ENCODE data around the gene PLIN4. TPM values are rescaled to one million over a fixed set of nuclear protein-coding genes. Genes with fewer than 3 reads are reported as not detected.

Gene PLIN4
- total RNA-seq, 2 experiments from 2014 or later = not detected

DNA sequence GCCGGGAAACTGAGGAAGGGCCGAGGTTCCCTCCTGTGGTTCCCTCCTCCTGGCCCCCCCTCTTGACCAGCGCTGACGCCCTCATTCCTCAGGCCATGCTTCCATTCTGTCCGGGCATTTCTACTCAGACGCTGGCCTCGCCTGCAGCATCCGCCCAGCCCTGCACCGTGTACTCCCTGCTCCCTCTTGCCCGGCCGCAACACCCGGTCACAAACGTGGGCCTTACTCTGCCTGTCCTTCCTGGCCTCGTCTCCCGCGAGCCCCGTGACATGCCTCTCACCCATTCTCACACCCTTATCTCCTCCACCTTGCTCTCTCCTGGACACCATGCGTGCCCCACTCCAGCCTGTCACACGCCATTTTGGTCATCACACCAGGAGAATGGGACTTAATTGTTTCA lies 34.9 kb downstream of the PLIN4 start:
- H3K4me3 Mint-ChIP-seq = no peak overlapping the region
- H3K27me3 Mint-ChIP-seq (ENCODE audit: low read depth) = no peaks in the 10 kb centered on the region
- H3K27ac Mint-ChIP-seq = no peak overlapping the region
- DNase-seq = no peak
- no peaks in the 10 kb centered on the region for H3K4me1 Mint-ChIP-seq (ENCODE audit: low read depth)
- H3K9me3 Mint-ChIP-seq = no peaks in the 10 kb centered on the region
- intact Hi-C loops (cut with micrococcal nuclease) = no loop called here
- CTCF ChIA-PET = no interaction called here
- H3K36me3 Mint-ChIP-seq (ENCODE audit: low read depth) = peaks cover 2% of the 10 kb centered on the region

DNA sequence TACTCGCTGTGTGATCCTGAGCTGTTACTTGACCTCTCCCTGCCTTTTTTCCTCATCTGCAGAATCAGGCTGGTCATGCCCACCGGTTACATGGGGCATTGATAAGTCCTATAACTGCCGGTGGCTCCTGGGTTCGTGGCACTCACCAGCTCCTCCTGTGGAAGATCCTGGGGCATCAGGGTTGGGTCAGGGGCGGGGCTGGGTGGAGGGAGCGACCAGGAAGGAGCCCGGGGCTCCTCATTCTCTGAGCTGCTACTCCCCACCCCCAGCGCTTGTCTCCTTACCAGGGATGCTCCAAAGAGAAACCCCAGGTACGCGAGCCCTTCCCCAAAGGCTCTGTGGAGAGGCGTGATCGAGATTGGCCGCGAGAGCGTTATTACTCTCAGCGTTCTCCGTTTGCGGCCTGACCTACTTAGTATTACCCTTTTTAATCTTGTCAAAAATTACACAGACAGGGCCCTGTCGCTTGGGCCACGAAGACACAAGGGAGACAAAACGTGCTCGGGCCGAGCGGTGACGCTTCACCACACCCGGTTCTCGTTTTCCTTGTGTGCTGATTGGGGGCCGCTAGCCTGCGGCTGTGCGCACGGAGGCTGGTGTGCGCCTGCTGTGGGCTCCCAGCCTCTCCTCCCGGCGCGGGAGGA lies 35.4 kb downstream of the PLIN4 start:
- Mint-ChIP-seq H3K27ac (no peak overlapping the region), H3K4me1 (ENCODE audit: low read depth) (no peaks in the 10 kb centered on the region), H3K36me3 (ENCODE audit: low read depth) (peaks cover 2% of the 10 kb centered on the region), H3K4me3 (no peak overlapping the region), H3K9me3 (no peaks in the 10 kb centered on the region), H3K27me3 (ENCODE audit: low read depth) (no peaks in the 10 kb centered on the region)
- no peak for DNase-seq
- CTCF ChIA-PET = interaction anchor here (1.7 kb wide), 1 partner anchor 74 kb away, joined by 3 read pairs; no protein-coding TSS in a partner anchor
- intact Hi-C loops (cut with micrococcal nuclease) = no loop called here

GRCh38 chr19:4477034-4477801 lies 41.1 kb downstream of the PLIN4 start:
- CTCF ChIA-PET = no interaction called here
- Mint-ChIP-seq H3K9me3 (no peaks in the 10 kb centered on the region), H3K27ac (no peak overlapping the region), H3K4me1 (ENCODE audit: low read depth) (peaks cover 17% of the 10 kb centered on the region), H3K27me3 (ENCODE audit: low read depth) (no peaks in the 10 kb centered on the region), H3K4me3 (no peak overlapping the region), H3K36me3 (ENCODE audit: low read depth) (no peaks in the 10 kb centered on the region)
- DNase-seq = no peak
- intact Hi-C loops (cut with micrococcal nuclease) = no loop called here

DNA sequence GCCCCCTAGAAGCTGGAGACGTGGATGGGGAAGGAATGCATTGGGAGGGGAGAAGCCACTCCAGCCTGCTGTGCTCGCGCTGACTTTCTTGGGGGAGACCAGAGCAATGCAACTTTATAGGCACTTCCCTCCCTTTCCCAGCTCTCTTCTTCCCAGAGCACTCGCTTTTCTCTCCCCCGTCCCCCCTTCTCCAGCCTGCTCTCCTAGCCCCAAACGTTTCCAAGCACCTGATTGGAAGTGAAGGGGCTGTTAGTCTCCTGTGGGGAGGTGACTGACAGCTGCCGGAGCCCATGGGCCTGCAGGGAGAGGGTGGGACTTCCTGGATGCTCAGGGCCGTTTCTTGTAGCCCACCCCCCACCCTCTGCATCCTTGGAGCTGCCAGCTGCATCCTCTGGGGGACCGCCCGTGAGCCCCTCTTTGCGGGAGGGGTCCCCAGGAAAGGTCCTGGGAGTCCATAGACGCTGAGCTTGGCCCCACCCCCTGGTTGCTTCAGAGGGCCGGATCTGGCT lies 43.7 kb downstream of the PLIN4 start:
- H3K27me3 Mint-ChIP-seq (ENCODE audit: low read depth) = no peaks in the 10 kb centered on the region
- no peaks in the 10 kb centered on the region for H3K36me3 Mint-ChIP-seq (ENCODE audit: low read depth)
- CTCF ChIA-PET = interaction anchor here (1.2 kb wide), 1 partner anchor 50 kb away, joined by 5 read pairs; no protein-coding TSS in a partner anchor
- peak; percentile 46 for DNase-seq
- H3K27ac Mint-ChIP-seq = no peak overlapping the region
- intact Hi-C loops (cut with micrococcal nuclease) = loop anchor here (5.0 kb wide), 5 partner anchors 132 to 1213 kb away; partner anchors contain the start of genes DPP9, FZR1, MPND and ZBTB7A
- no peaks in the 10 kb centered on the region for H3K9me3 Mint-ChIP-seq
- H3K4me3 Mint-ChIP-seq = peak overlapping the region; percentile 66
- peaks cover 21% of the 10 kb centered on the region for H3K4me1 Mint-ChIP-seq (ENCODE audit: low read depth)

- CTCF ChIA-PET = interaction anchor here (1.2 kb wide), 1 partner anchor 51 kb away, joined by 5 read pairs; no protein-coding TSS in a partner anchor
- H3K4me3 Mint-ChIP-seq = peak overlapping the region; percentile 66
- H3K27ac Mint-ChIP-seq = no peak overlapping the region
- no peaks in the 10 kb centered on the region for H3K9me3 Mint-ChIP-seq
- H3K27me3 Mint-ChIP-seq (ENCODE audit: low read depth) = no peaks in the 10 kb centered on the region
- H3K4me1 Mint-ChIP-seq (ENCODE audit: low read depth) = peaks cover 21% of the 10 kb centered on the region
- intact Hi-C loops (cut with micrococcal nuclease) = loop anchor here (5.0 kb wide), 5 partner anchors 132 to 1213 kb away; partner anchors contain the start of genes DPP9, FZR1, MPND and ZBTB7A
- H3K36me3 Mint-ChIP-seq (ENCODE audit: low read depth) = no peaks in the 10 kb centered on the region
- no peak for DNase-seq
Observed at GRCh38 chr19:4473763-4474513, 44.3 kb downstream of the PLIN4 start.

GRCh38 chr19:4473011-4473762 lies 45.1 kb downstream of the PLIN4 start:
- no peak overlapping the region for H3K27ac Mint-ChIP-seq
- no peak for DNase-seq
- no peaks in the 10 kb centered on the region for H3K27me3 Mint-ChIP-seq (ENCODE audit: low read depth)
- intact Hi-C loops (cut with micrococcal nuclease) = loop anchor here (5.0 kb wide), 5 partner anchors 131 to 1214 kb away; partner anchors contain the start of genes DPP9, FZR1, MPND and ZBTB7A
- no peaks in the 10 kb centered on the region for H3K36me3 Mint-ChIP-seq (ENCODE audit: low read depth)
- H3K4me1 Mint-ChIP-seq (ENCODE audit: low read depth) = peaks cover 21% of the 10 kb centered on the region
- CTCF ChIA-PET = no interaction called here
- no peaks in the 10 kb centered on the region for H3K9me3 Mint-ChIP-seq
- H3K4me3 Mint-ChIP-seq = peak overlapping the region; percentile 66

- CTCF ChIA-PET = interaction anchor here (1.5 kb wide), 1 partner anchor 72 kb away, joined by 10 read pairs; the partner anchor contains the start of gene SH3GL1
- no peaks in the 10 kb centered on the region for H3K9me3 Mint-ChIP-seq
- peak within 1 kb of the TSS; percentile 66 for H3K4me3 Mint-ChIP-seq
- intact Hi-C loops (cut with micrococcal nuclease) = loop anchor here (1.0 to 5.0 kb wide), 7 partner anchors 53 to 1215 kb away; partner anchors contain the start of genes DPP9, FEM1A, FZR1 and MPND
- no peak for DNase-seq
- peaks cover 21% of the 10 kb centered on the region for H3K4me1 Mint-ChIP-seq (ENCODE audit: low read depth)
- no peaks in the 10 kb centered on the region for H3K36me3 Mint-ChIP-seq (ENCODE audit: low read depth)
- no peak within 1 kb of the TSS for H3K27ac Mint-ChIP-seq
- H3K27me3 Mint-ChIP-seq (ENCODE audit: low read depth) = no peaks in the 10 kb centered on the region
Observed at GRCh38 chr19:4472174-4472974, 45.9 kb downstream of the PLIN4 start, which contains the start of gene HDGFL2. TSS of gene HDGFL2 (plus strand) at chr19:4472297. CDS start at chr19:4472351, 54 bp downstream.

- CTCF ChIA-PET = interaction anchor here (0.6 to 1.5 kb wide), 3 partner anchors 71 to 165 kb away, joined by 3 to 10 read pairs (median 5); partner anchors contain the start of gene SH3GL1
- intact Hi-C loops (cut with micrococcal nuclease) = loop anchor here (1.0 to 5.0 kb wide), 12 partner anchors 14 to 1216 kb away; partner anchors contain the start of genes DPP9, FEM1A, FZR1 and MPND
- Mint-ChIP-seq H3K36me3 (ENCODE audit: low read depth) (no peaks in the 10 kb centered on the region), H3K27ac (no peak overlapping the region), H3K9me3 (no peaks in the 10 kb centered on the region), H3K27me3 (ENCODE audit: low read depth) (no peaks in the 10 kb centered on the region), H3K4me1 (ENCODE audit: low read depth) (peaks cover 21% of the 10 kb centered on the region), H3K4me3 (no peak overlapping the region)
- DNase-seq = peak; percentile 99
Observed at GRCh38 chr19:4471403-4472173, 46.7 kb downstream of the PLIN4 start.

- intact Hi-C loops (cut with micrococcal nuclease) = no loop called here
- H3K27ac Mint-ChIP-seq = no peak overlapping the region
- no peak overlapping the region for H3K4me3 Mint-ChIP-seq
- H3K36me3 Mint-ChIP-seq (ENCODE audit: low read depth) = no peaks in the 10 kb centered on the region
- H3K27me3 Mint-ChIP-seq (ENCODE audit: low read depth) = no peaks in the 10 kb centered on the region
- H3K4me1 Mint-ChIP-seq (ENCODE audit: low read depth) = peaks cover 5% of the 10 kb centered on the region
- H3K9me3 Mint-ChIP-seq = no peaks in the 10 kb centered on the region
- no peak for DNase-seq
- CTCF ChIA-PET = interaction anchor here (0.5 kb wide), 1 partner anchor 203 kb away, joined by 5 read pairs; no protein-coding TSS in a partner anchor
Observed at GRCh38 chr19:4467835-4468234, 50.5 kb downstream of the PLIN4 start.

DNA sequence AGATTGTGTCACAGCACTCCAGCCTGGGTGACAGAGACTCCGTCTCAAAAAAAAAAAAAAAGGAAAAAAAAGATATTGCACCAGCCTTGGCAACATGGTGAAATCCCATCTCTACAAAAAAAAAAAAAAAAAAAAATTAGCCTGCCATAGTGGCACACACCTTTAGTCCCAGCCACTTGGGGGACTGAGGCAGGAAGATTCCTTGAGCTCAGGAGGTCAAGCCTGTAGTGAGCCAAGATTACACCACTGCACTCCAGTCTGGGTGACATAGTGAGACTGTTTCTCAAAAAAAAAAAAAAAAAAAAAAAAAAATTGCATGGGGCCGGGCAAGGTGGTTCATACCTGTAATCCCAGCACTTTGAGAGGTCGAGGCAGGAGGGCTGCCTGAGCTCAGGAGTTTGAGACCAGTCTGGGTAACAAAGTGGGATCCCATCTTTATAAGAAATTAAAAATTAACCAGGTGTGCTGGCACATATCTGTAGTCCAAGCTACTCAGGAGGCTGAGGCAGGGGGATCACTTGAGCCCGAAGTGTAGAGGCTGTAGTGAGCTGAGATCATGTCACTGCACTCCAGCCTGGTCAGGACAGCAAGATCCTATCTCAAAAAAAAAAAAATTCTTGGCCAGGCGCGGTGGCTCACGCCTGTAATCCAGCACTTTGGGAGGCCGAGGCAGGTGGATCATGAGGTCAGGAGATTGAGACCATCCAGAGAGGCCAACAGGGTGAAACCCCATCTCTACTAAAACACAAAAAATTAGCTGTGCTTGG lies 53.3 kb downstream of the PLIN4 start:
- intact Hi-C loops (cut with micrococcal nuclease) = no loop called here
- H3K9me3 Mint-ChIP-seq = no peaks in the 10 kb centered on the region
- CTCF ChIA-PET = no interaction called here
- H3K4me3 Mint-ChIP-seq = no peak overlapping the region
- no peaks in the 10 kb centered on the region for H3K4me1 Mint-ChIP-seq (ENCODE audit: low read depth)
- no peaks in the 10 kb centered on the region for H3K27me3 Mint-ChIP-seq (ENCODE audit: low read depth)
- DNase-seq = no peak
- H3K36me3 Mint-ChIP-seq (ENCODE audit: low read depth) = no peaks in the 10 kb centered on the region
- H3K27ac Mint-ChIP-seq = no peak overlapping the region
